Activated CD4-positive, alpha-beta T cell treated with anti-CD3 and anti-CD28 coated beads for 1 hour (primary cell): ENCODE data around the gene SVEP1.

ENCODE experiments used
- DNase-seq: peaks from one replicate; pipeline ENCODE4 v3.0.0-alpha.2; 2020

Gene SVEP1

DNA sequence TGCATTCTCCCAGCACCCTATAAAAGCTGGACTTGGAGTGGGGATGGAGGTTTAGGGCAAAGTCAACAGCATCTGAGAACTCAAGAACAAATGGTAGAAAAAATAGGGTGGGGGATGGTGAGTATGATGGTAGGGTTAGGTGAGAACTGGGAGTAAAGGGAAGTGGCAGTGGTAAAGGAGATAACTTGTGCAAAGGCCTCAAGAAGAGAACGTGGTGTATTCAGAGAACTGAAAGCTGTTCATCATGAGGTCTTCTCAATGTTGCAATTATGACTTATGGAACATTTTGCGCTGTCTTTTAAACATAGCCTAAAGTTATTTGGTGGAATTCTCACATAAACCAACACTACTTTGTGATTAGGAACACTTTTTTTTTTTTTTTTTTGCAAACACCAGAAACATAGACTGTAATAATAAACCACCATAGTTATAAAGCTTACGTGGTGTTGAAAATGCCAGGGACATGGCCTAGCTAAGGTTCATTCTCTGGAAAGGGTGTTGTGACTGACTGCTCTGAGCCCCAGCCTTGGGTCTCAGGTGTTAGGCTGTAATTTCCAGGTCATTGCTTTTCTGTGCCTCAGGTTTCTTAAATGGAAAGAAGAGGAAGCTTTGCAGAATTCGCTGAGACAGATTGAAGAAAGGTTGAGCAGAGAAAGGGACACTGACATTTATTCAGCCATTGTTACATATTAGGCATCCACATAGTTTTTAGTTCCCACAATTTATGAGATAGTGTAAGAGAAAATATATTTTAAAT lies 222.7 kb downstream of the SVEP1 start:
- DNase-seq: no peak

- no peak for DNase-seq
Observed at GRCh38 chr9:110355911-110356310, 223.6 kb downstream of the SVEP1 start.

GRCh38 chr9:110351009-110351467 lies 228.5 kb downstream of the SVEP1 start:
- no peak for DNase-seq

- no peak for DNase-seq
Observed at GRCh38 chr9:110346325-110346724, 233.2 kb downstream of the SVEP1 start.

- no peak for DNase-seq
Observed at GRCh38 chr9:110344821-110345220, 234.7 kb downstream of the SVEP1 start.

GRCh38 chr9:110343551-110343950 lies 236.0 kb downstream of the SVEP1 start:
- no peak for DNase-seq

DNA sequence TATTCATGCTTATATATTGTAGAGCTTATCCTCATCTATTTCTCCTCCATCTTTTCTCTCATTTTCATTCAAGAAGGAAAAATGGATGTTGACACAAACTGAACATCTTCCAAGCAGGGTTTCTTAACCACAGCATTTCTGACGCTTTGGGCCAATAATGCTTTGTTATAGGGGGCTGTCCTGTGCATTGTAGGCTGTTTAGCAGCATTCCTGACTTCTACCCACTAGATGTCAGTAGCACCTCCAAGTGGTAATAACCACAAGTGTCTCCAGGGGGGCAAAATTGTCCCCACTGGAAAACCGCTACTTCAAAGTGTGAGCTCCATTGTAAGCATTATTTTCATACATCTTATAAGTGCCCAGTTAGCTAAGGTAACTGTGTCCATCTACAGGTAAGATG lies 239.2 kb downstream of the SVEP1 start:
- no peak for DNase-seq

DNA sequence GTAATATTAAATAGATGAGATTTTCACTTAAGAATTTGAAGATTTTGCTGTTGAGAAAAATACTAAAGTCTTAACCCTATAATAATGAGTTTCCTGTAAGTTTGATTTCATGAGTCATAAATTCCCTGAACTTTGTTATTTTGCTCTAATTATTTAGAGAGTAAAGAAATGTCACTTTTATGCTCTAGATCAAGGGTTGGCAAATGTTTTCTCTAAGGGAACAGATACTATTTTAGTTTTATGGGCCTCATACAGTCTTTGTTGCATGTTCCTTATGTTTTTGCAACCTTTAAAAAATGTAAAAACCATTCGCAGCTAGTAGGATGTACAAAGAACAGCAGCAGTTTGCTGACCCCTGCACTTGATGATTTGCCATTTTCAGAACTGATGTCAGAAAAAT lies 241.4 kb downstream of the SVEP1 start:
- DNase-seq: no peak

DNA sequence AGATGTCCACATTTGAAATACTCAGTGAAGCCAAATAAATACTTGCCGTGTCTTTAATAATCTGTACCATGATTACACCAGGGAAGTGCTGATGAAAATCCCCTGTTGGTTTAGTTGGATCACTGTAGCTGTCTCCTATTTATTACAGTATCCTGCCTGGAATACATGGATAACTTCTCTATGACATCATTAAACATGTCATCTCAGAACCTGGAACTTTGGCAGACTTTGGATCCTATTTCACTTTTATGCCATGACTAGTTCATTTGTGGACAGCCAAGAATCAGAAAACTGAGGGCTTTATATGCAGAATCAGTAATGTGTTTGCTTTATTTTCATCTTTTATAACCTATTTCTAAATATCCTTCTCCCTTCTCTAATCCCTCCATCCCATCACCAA lies 241.8 kb downstream of the SVEP1 start, which contains the start of gene TXNDC8:
TSS of gene TXNDC8 (minus strand) at position 137 of the 400 bp plus-strand sequence.
- no peak for DNase-seq

DNA sequence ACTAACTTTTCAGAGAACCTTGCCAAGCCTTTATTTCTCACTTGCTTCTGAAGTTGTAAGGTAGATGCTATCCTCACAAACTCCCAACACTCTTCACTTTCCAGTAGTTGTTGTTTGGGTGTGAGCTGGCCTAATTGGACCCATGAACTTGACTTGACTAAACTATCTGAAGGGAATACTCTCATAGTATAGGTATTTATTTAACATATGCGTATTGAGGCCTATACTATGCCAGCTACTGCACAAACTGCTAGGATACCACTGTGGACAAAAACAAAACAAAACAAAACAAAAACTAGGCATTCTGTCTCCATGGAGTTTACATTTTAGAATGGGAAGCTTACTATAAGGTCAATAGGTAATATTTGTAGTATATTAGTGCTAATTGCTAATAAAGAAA lies 243.2 kb downstream of the SVEP1 start:
- no peak for DNase-seq

DNA sequence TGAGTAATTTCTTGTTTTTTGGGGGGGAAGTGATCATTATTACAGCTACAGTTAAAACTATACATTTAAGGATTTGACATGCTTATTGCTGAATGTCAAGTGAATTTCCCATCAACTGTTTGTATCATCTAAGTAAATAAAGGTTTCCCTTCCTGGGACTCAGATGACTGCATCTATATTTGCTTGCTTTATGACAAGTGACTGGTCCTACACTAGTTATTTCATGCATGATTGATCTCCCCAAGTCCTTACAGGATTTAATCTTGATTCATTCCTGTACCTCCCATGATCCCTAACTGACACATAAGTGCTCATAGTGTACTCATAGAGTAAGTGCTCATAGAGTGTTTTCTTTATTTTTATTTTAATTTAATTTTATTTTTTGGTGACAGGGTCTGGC lies 244.7 kb downstream of the SVEP1 start:
- DNase-seq: no peak

GRCh38 chr9:110334183-110334582 lies 245.4 kb downstream of the SVEP1 start:
- DNase-seq: no peak

DNA sequence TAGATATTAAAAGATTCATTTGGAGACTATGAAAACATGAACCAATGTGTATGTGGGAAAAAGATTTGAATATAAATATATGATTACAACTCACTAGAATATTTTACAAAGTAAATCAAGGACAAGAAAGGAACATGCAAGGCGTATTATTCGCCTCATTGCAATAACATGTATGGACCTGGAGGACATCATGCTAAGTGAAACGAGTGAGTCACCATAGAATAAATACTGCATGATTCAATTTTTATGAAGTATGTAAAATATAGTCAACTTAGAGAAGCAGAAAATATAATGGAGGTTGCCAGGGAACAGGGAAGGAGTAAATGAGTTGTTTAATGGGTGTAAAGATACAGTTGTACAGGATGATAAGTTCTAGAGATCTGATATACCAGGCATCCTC lies 246.8 kb downstream of the SVEP1 start:
- no peak for DNase-seq

- no peak for DNase-seq
Observed at GRCh38 chr9:110330484-110331105, 248.9 kb downstream of the SVEP1 start.

- DNase-seq: no peak
Observed at GRCh38 chr9:110329639-110330230, 249.8 kb downstream of the SVEP1 start.

DNA sequence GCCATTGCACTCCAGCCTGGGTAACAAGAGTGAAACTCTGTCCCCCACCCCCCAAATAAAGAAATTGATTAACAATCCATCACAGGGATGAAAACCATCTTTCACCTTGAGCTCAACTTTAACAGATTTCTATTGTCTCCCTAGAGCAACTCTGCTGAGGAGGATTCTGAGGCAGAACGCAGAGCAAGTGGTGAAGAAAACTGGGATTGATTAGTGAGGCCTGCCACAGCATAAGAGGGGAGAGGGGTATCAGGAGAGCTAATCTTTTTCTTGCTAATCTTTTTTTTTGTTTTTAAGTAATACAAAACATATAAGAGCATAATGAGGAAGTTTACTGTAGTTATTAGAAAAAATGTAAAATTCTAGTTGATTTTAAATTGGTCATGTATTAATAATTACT lies 250.8 kb downstream of the SVEP1 start:
- DNase-seq: no peak

GRCh38 chr9:110327716-110328115 lies 251.8 kb downstream of the SVEP1 start:
- no peak for DNase-seq

DNA sequence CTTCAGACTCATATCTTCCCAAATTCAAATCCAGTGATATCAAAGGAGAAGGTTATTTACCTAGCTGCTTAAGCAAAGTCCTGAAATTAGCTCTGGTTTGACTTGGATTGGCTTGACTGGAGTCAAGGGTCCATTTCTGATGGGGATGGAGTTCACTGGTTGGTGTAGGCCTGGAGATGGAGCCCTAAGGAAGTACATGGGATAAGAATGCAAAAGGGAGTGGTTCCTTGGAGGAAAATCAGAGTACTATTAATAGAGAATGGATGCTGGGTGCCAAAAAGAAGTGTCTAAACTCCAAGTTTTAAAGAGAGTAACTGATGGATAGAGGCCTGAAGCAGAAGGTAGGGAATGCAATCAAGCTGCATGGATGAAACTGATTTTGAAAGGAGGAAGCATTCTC lies 255.7 kb downstream of the SVEP1 start:
- no peak for DNase-seq

DNA sequence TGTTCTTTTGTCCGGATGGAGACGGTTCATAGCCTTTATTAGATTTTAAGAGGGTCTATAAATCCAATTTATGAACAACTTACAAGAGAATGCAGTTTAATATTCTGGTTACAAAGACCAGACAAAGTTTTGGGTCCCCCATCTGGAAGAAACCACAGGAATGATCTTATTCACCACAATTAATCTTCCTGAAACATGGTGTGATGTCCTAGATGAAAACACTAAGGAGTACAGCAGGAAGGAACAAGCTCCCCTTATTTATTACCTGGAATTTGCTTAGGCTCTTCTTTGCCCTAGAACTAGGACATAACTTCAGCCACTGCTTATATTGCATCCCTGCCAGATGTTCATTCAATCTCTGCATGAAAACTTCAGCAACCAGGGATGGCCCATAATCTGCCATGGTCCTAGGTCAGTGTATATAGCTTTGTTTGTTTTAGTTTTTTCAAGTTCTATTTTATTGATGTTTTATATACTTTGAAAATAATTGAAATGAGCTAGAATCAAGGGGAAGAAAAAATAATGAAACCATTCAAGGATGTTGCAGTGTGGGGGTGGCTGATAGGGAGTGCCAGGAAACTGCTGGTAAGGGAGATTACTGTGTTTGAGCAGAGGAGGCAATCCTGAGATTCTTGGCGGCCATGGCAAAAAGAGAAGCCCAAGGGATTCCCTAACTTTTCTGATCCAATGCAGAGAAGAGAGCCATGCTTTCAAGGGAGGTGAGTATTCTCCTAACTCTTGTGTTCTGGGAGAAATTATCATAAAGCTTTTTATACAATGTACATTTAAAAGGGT lies 258.7 kb downstream of the SVEP1 start:
- DNase-seq: no peak

GRCh38 chr9:110319781-110320492 lies 259.6 kb downstream of the SVEP1 start:
- DNase-seq: no peak

- DNase-seq: no peak
Observed at GRCh38 chr9:110317911-110318310, 261.6 kb downstream of the SVEP1 start.

- DNase-seq: no peak
Observed at GRCh38 chr9:110316261-110317075, 263.1 kb downstream of the SVEP1 start.
